Gastroesophageal sphincter (tissue), 4 donors: Measurements from ENCODE around the gene ANLN. TPM values are rescaled to one million over a fixed set of nuclear protein-coding genes. Genes with fewer than 3 reads are reported as not detected.

ENCODE experiments used
- ATAC-seq: fragments of 150-250 bp; one replicate; pipeline ENCODE4 v1.9.1; 2016; ENCODE audit warnings: mild to moderate bottlenecking, moderate library complexity
- H3K27ac ChIP-seq, 4 donors: fragments of 200-600 bp; sonication (generic) in 3 of 4; 1 replicate in 3 of 4; 2 replicates in 1 of 4; pipeline ENCODE4 v1.5.1; 2016 to 2019
- H3K27me3 ChIP-seq: fragments of 200-600 bp; sonication (generic); one replicate; pipeline ENCODE4 v1.5.1; 2019
- H3K36me3 ChIP-seq, 2 donors: fragments of 200-600 bp; sonication (generic); one replicate each; pipeline ENCODE4 v1.5.1; 2019; ENCODE audit warnings: control low read depth in 1 of 2
- H3K4me1 ChIP-seq, 3 donors: fragments of 200-600 bp; sonication (generic); 1 replicate in 2 of 3; 2 replicates in 1 of 3; pipeline ENCODE4 v1.5.1; 2016 to 2019; ENCODE audit warnings: control low read depth in 2 of 3
- H3K4me3 ChIP-seq, 2 donors: fragments of 200-600 bp; sonication (generic); one replicate each; pipeline ENCODE4 v1.5.1; 2019; ENCODE audit warnings: mild to moderate bottlenecking in 1 of 2, moderate library complexity in 1 of 2
- H3K9me3 ChIP-seq, 3 donors: fragments of 200-600 bp; sonication (generic); one replicate each; pipeline ENCODE4 v1.5.1; 2017 to 2019; ENCODE audit warnings: control low read depth in 2 of 3
- CTCF ChIP-seq, 4 experiments: fragments of 200-600 bp in 2 of 4; fragments of 450-650 bp in 2 of 4; sonication (generic) in 1 of 4; IDR thresholded peaks; one replicate each; pipeline ENCODE4 v1.5.1; 2017 to 2019; ENCODE audit warnings: antibody characterized with exemption in 4 of 4, mild to moderate bottlenecking in 2 of 4, moderate library complexity in 2 of 4
- EP300 ChIP-seq: sonication (generic); formaldehyde crosslinking; IDR thresholded peaks from one replicate; pipeline ENCODE4 v1.6.1; 2017; ENCODE audit warnings: antibody characterized with exemption, mild to moderate bottlenecking
- POLR2A ChIP-seq, 2 donors: fragments of 450-650 bp; IDR thresholded peaks; one replicate each; pipeline ENCODE4 v1.6.1; 2017; ENCODE audit warnings: antibody characterized with exemption in 2 of 2, mild to moderate bottlenecking in 2 of 2, moderate library complexity in 1 of 2
- POLR2AphosphoS5 ChIP-seq: sonication (generic); formaldehyde crosslinking; IDR thresholded peaks from one replicate; pipeline ENCODE4 v1.6.1; 2017; ENCODE audit warnings: antibody characterized with exemption
- WGBS, 2 donors: methylation state at CpG; one replicate each; pipeline ENCODE4 v1.1.5; 2018; ENCODE audit warnings: low coverage in 1 of 2; 5-methylcytosine and 5-hydroxymethylcytosine counted together
- total RNA-seq, 4 donors: library from RNA; depleted of rRNA; stranded (reverse); fragments of >200 nt; gene quantifications; one replicate each; pipeline ENCODE4 v1.1.0, GENCODE V29; 2016

Gene ANLN
- total RNA-seq, 4 donors from 2014 or later: 2.8 to 20.7 (median 13.9) TPM

GRCh38 chr7:36420307-36420706 lies 30.6 kb downstream of the ANLN start:
- Histone ChIP-seq H3K27me3 (no peaks in the 10 kb centered on the region), H3K4me3 (no peak overlapping the region), H3K36me3 (no peaks in the 10 kb centered on the region), H3K9me3 (no peaks in the 10 kb centered on the region), H3K27ac (no peak overlapping the region), H3K4me1 (no peaks in the 10 kb centered on the region)
- TF ChIP-seq EP300: no peak
- no peak for ATAC-seq
- 85 to 90% methylated on average over 3 of the region's 3 CpGs for WGBS, 2 donors

GRCh38 chr7:36422072-36422471 lies 32.4 kb downstream of the ANLN start:
- WGBS, 2 donors: 92 to 100% methylated on average over 3 of the region's 3 CpGs
- no peak for ATAC-seq

GRCh38 chr7:36423633-36424032 lies 34.0 kb downstream of the ANLN start:
- TF ChIP-seq CTCF (IDR thresholded peaks at IDR 0.05) (no peak), POLR2AphosphoS5 (no peak), POLR2A (IDR thresholded peaks at IDR 0.05) (no peak), EP300 (no peak)
- no peak for ATAC-seq
- no peak overlapping the region for H3K4me3 ChIP-seq
- WGBS, 2 donors: 89 to 96% methylated on average over 2 of the region's 2 CpGs
- no peaks in the 10 kb centered on the region for H3K9me3 ChIP-seq
- H3K27ac ChIP-seq: no peak overlapping the region
- H3K36me3 ChIP-seq: no peaks in the 10 kb centered on the region
- no peaks in the 10 kb centered on the region for H3K4me1 ChIP-seq
- H3K27me3 ChIP-seq: no peaks in the 10 kb centered on the region

More at GRCh38 chr7:36422072-36422471, 32.4 kb downstream of the ANLN start:
- H3K4me3 ChIP-seq: no peak overlapping the region
- no peaks in the 10 kb centered on the region for H3K4me1 ChIP-seq
- TF ChIP-seq POLR2AphosphoS5 (no peak), CTCF (IDR thresholded peaks at IDR 0.05) (no peak), POLR2A (IDR thresholded peaks at IDR 0.05) (no peak), EP300 (no peak)
- H3K36me3 ChIP-seq: no peaks in the 10 kb centered on the region
- no peaks in the 10 kb centered on the region for H3K27me3 ChIP-seq
- no peaks in the 10 kb centered on the region for H3K9me3 ChIP-seq
- no peak overlapping the region for H3K27ac ChIP-seq

GRCh38 chr7:36430186-36430585 lies 40.5 kb downstream of the ANLN start:
- Histone ChIP-seq H3K4me3 (no peak overlapping the region), H3K4me1 (no peaks in the 10 kb centered on the region), H3K27me3 (no peaks in the 10 kb centered on the region), H3K9me3 (peaks cover 0 to 9% (median 0%) of the 10 kb centered on the region in 3 donors), H3K36me3 (no peaks in the 10 kb centered on the region), H3K27ac (no peak overlapping the region)
- no peak for ATAC-seq
- 65 to 94% methylated on average over 2 of the region's 2 CpGs for WGBS, 2 donors
- no peak for TF ChIP-seq POLR2A (IDR thresholded peaks at IDR 0.05)
- no peak for TF ChIP-seq CTCF (IDR thresholded peaks at IDR 0.05)
- no peak for TF ChIP-seq POLR2AphosphoS5
- TF ChIP-seq EP300: no peak

- WGBS, 2 donors: 71 to 82% methylated on average over 2 of the region's 2 CpGs
- Histone ChIP-seq H3K9me3 (peaks cover 0 to 9% (median 0%) of the 10 kb centered on the region in 3 donors), H3K27ac (no peak overlapping the region), H3K4me3 (no peak overlapping the region), H3K4me1 (no peaks in the 10 kb centered on the region), H3K36me3 (no peaks in the 10 kb centered on the region), H3K27me3 (no peaks in the 10 kb centered on the region)
- no peak for TF ChIP-seq POLR2A (IDR thresholded peaks at IDR 0.05)
- no peak for TF ChIP-seq CTCF (IDR thresholded peaks at IDR 0.05)
- TF ChIP-seq POLR2AphosphoS5: no peak
- no peak for TF ChIP-seq EP300
- ATAC-seq: no peak
These were observed 41.2 kb downstream of the ANLN start for GRCh38 chr7:36430881-36431280.
